GM04504 (cell line): Measurements from ENCODE around the gene DYNC2I2.
"Not testable (repeated sequence)": the region's sequence is repeated elsewhere in the genome, so short reads cannot be mapped to it uniquely, and the experiment has no call there.

Experiments
- DNase-seq: peaks from one replicate; pipeline ENCODE4 v3.0.0-alpha.2; 2012; ENCODE audit warnings: low read depth

The DYNC2I2 gene

GRCh38 chr9:128615571-128615970, 41.1 kb downstream of the DYNC2I2 start:
- DNase-seq: no peak

DNA sequence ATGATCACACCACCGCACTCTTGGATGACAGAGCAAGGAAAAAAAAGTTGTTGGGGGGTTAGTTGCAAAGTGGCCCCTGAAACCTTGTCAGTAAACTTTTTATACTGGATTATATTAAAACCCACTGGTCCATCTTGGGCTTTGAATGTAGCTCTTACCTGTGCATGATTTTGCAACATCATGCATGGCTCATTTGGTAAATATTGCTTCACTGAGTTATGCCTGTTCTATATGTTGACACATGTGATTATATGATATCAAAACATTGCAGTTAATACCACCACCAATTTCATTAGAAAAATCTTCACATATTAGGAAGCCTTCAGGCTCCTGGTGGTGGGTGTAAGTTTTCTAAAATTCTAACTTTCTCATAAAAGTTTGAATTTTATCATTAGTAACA, 41.9 kb downstream of the DYNC2I2 start:
- DNase-seq: no peak

GRCh38 chr9:128611600-128612394, 44.9 kb downstream of the DYNC2I2 start:
- no peak for DNase-seq

GRCh38 chr9:128610897-128611296, 45.8 kb downstream of the DYNC2I2 start:
- no peak for DNase-seq

- no peak for DNase-seq
Observed at GRCh38 chr9:128607642-128608350, 48.9 kb downstream of the DYNC2I2 start.

- no peak for DNase-seq
Observed at GRCh38 chr9:128603697-128604096, 53.0 kb downstream of the DYNC2I2 start.

DNA sequence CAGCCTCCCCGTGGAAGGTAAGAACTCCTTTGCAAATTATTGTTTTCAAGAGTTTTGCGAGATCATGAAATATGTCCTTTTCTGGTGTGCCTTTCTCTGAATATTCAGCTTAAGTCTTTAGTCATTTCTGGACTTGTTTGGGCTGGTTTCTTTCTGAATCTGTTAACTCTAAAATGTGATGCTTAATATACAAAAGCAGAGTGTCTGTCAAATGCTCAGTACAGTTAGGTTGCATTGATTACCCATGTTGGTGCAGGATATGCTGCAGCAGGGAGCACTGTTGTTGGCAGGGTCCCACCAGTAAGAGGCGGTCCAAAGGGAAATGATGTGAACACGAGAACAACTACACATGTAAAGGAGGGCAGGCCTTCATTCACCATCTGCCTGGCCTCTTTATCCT, 56.5 kb downstream of the DYNC2I2 start:
- no peak for DNase-seq

GRCh38 chr9:128595471-128595870, 61.2 kb downstream of the DYNC2I2 start:
- DNase-seq: no peak

DNA sequence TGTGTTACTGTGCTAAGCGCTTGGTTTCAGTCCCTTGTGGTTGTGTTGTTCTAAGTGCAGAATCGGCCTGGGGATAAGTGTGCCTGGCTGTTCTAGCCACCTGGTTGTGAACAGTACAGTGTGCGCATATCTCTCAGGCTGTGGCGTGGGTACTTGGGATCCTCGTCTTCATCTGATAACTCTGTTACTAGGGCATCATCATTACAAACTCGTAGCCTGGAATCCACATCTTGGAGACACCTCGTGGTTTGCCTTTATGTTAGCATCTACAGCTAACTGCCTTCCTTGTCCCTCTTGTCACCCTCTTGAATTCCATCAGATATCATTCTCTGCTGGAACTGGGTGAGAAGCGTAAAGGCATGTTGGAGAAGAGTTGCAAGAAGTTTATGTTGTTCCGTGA, 62.8 kb downstream of the DYNC2I2 start:
- no peak for DNase-seq

- no peak for DNase-seq
Observed at GRCh38 chr9:128593039-128593438, 63.6 kb downstream of the DYNC2I2 start.

DNA sequence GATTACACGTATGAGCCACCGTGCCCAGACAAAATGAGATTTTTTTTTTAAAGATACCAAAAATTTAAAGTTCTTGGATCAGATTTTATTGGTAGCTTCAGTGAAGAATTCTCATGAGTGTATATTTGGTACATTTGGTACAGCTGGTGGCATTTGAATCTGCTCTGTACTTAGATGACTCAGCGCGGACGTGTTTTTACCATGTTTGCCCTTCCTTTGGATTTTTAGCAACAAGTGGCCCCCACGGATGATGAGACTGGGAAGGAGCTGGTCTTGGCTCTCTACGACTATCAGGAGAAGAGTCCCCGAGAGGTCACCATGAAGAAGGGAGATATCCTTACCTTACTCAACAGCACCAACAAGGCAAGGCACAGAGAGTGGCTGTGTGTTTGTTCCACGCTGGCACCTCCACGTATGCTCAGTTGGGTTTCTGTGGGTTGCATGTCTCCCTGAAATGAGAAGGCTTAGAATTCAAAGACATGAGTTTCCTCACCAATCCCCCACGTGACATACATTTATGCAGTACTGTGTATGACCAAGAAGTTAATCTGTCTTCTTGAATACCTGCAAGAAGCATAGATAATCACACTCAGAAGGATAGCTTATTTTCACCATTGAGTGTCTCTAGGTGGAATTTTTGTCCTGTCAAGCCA, 67.9 kb downstream of the DYNC2I2 start:
- no peak for DNase-seq

- no peak for DNase-seq
Observed at GRCh38 chr9:128587453-128587852, 69.2 kb downstream of the DYNC2I2 start.

GRCh38 chr9:128586934-128587333, 69.7 kb downstream of the DYNC2I2 start:
- DNase-seq: not testable (repeated sequence)

GRCh38 chr9:128585155-128585554, 71.5 kb downstream of the DYNC2I2 start:
- DNase-seq: not testable (repeated sequence)
